Measurements from ENCODE around the gene DCX.

DNA sequence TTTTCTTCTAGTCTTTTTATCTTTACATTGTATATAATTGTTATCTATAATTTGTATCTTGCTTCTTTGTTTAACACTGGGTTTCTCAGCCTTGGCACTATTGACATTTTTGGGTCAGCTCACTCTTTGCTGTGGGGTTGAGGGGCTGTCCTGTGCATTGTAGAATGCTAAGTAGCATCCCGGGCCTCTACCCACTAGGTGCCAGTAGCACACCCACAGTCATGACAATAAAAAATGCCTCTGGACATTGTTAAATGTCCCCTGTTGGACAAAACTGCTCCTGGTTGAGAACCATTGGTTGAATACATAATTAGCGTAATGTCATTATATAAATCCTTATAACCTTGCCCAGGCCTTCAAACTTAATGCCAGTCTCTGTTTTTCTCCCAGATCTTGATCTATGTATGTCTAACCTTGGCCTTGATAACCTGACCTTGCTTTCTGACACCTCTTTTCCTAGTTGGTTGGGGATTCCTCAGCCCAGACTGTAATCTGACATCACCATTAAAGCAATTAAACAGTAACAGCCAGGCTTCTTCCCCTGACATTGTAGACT is 46.1 kb downstream of the DCX start:
- TF ChIP-seq GATA3 (IDR thresholded peaks at IDR 0.05; ENCODE audit: low read depth, low read length) = peak; percentile 50; the same call in 1 of the 2 replicates
- TF ChIP-seq GATA2 (IDR thresholded peaks at IDR 0.05; ENCODE audit: low read depth, low read length) = peak; percentile 52; the same call in 1 of the 2 replicates
